IPS DF 4.7 (cell line): ENCODE results near the gene STMN1.
"Not testable (repeated sequence)": the region's sequence is repeated elsewhere in the genome, so short reads cannot be mapped to it uniquely, and the experiment has no call there.

Experiments
- DNase-seq: peaks from one replicate; pipeline ENCODE4 v3.0.0-alpha.2; 2013; ENCODE audit warnings: low spot score; ENCODE audit errors: extremely low read depth

STMN1 gene

DNA sequence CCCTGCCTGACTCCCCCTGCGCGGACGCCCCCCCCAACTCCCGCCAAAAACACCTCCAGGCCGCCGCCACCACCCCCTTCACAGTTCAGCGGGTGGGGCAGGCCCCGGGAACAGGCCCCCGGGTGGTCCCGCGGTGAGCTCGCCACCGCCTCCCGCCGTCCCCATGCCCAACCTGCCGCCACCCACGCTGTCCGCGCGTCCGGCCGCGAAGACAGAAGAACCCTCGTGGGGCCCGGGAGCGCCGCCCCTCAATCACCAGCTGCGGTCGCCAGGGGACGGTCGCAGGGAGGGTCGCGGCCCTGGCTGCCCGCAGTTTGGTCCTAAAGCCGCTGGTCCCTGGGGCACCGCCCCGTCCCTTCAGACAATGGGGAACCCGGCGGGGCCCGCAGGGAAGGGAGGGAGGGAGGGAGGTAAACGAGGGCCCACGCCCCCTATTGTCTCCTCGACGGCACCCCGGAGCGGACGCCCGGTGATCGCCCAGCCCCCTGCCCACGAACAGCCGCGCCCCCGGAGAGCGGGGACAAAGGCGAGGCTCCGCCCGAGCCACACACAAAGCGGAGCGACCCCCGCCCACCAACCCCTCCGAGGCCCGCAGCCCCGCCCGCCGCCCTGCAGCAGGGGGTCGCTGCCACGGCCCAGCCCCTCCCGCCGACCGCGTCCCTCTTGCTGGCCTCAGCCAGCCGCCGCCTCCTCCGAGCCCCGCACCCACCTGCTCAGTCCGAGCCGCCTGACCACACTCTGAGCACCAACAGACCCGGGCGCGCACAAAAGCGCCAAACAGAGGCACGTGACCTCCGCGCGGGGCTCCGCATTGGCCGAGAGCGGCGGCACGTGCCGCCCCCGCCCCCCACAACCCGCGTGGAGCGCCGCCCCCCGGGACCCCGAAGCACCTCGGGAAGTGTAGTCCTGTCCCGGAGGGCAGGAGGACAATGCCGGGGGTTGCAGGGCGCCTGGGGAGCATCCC is at the start of gene STMN1:
TSS of gene STMN1 (minus strand) at position 740 of the 964 bp plus-strand sequence. CDS start 1,743 bp downstream, outside the sequence.
- DNase-seq = no peak

DNA sequence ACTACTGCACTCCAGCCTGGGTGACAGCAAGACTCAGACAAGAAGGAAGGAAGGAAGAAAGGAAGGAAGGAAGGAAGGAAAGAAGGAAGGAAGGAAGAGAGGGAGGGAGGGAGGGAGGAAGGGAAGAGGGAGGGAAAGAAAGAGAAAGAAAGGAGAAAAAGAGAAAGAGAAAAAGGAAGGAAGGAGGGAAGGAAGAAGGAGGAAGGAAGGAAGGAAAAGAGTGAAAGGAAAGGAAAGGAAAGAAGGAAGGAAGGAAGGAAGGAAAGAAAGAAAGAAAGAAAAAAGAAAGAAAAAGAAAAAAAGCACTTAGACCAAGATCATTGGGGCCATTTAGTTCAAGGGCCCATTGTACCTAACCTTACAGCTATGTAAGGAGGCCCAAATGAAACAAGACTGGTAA is 49.3 kb upstream of the STMN1 start:
- no peak for DNase-seq

DNA sequence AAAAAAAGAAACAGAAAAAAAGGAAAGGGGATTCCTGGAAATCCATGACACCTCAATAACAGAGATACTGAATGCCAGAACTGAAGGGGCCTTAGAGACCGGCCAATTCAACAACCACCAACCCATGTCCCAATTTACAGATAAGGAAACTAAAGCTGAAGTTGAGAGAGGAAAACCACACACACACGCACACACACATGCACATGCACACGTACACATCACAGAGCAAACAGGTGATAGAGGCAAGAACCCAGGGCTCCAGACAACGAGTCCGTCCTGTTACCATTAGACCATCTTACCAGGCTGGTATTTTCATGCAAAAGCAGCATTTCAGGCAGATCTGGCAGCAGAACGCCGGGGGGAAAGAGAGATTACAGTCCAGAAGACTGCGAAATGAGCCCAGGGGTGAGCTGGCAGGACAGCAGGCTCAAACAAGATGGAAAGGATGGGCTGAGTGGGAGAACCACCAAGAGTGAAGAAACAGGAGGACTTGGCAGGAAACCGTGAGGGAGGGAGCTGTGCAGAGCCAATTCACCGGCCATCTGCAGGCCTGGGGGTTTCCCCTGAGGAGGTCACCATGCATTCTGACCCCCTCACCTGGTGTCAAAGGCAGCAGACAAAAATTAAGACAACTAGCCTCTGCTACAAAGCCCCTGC is 48.2 kb upstream of the STMN1 start:
- DNase-seq = no peak

DNA sequence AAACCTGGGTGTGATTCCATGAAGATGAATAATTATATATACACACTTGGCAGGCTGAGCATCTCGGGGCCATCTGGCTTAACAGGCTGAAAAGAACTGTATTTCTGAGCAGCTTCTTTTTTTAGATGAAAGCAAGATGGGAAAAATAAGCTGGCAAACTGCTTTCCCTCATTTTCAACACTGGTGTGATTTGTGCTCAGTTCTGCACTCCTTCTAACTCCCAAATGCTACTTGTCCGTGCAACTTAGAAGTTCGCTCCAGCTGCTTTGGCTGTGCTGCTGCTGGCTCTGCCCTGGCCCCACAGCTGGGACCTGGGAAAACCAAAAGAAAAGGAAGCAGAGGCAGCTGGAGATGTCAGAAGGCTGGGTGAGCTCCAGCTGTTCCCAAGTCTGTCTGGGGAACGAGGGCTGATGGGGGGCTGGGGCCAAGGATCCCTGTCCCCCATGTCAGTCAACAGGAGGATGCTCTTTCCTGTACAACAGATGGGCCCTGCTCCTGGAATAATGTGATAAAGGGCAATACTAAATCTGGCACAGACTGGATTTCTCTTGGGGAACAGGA is 46.7 kb upstream of the STMN1 start:
- DNase-seq = no peak

- DNase-seq = no peak
These were observed 42.4 kb upstream of the STMN1 start for GRCh38 chr1:25948641-25949040.

DNA sequence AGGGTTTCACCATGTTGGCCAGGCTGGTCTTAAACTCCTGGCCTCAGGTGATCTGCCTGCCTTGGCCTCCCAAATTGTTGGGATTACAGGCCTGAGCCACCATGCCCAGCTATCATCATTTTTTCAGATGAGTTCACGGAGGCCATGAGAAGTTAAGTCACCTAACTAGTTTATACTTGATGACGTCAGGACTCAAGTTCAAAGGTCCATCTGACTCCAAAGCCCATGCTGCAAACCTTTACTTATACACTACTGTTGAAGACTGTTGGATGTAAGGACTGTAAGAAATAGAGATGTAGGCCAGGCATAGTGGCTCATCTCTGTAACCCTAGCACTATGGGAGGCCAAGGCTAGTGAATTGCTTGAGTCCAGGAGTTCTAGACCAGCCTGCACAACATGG is 40.8 kb upstream of the STMN1 start:
- no peak for DNase-seq

DNA sequence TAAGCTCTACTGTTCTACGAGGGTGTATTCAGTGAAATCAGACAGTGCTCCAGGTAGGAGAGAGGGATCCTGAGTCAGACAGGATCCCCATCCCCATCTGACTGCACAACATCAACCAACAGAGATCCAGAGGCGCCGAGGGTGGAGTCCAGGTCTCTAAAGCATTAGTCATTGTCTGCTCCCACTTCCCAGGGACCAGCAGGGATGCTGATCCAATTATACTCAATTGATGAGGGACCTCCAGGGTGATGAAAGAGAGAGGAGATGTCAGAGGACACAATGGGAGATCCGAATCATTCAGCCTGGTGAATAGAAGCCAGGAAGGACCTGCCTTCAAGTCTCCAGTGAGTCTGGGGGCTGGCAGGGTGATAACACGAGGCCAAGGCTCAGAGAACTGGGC is 39.5 kb upstream of the STMN1 start:
- no peak for DNase-seq

GRCh38 chr1:25944986-25945385 is 38.8 kb upstream of the STMN1 start:
- DNase-seq = no peak

DNA sequence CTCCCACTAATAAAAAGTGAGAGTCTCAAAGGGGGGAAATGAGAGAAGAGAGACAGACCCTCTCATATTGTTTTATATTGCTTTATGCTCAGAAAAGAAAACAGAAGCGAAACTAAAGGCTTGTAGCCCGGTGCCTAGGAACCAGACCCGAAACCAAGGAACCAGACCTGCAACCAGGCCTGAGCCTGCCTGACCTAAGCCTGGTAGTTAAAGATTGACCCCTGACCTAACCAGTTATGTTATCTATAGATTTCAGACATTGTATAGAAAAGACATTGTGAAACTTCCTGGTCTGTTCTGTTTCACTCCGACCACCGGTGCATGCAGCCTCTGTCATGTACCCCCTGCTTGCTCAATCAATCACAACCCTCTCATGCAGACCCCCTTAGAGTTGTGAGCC is 37.3 kb upstream of the STMN1 start:
- not testable (repeated sequence) for DNase-seq

DNA sequence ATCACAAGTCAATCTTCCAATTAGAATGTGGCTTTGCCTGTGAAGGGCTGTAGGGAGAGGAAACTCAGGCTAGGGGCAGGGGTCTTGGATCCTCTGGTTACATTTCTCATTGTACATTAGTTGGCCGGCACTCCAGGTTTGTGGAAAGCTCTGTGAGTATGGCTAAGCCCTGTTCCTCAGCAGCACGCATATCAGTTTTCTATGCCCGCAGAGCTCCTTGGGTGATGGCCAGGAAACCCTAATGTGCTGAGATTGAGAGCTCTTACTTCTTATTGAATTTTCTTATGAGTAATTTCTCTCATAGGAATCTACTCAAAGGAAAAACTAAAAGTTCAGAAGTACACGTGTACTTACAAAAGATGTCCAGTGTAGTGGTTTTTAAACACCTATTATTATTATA is 30.7 kb upstream of the STMN1 start:
- DNase-seq = no peak

- no peak for DNase-seq
These were observed 27.5 kb upstream of the STMN1 start for GRCh38 chr1:25933479-25934365.

DNA sequence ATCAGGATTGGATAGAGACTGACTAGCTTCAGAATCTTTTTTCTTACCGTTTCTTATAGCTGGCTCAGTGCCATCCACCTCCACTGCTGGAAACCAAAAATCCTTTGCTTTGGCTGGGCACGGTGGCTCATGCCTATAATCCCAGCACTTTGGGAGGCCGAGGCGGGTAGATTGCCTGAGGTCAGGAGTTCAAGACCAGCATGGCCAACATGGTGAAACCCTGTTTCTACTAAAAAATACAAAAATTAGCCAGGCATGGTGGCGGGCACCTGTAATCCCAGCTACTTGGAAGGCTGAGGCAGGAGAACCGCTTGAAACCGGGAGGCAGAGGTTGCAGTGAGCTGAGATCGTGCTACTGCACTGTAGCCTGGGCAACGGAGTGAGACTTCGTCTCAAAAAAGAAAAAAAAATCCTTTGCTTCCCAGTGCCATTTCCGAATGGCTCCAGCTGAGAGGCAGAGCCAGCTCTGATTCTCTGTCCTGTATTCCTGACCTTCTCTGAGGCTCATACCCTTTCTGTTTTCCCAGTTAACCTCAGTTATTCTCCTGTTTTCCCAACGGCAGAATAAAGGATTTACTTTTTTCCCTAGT is 26.7 kb upstream of the STMN1 start:
- DNase-seq = not testable (repeated sequence)

DNA sequence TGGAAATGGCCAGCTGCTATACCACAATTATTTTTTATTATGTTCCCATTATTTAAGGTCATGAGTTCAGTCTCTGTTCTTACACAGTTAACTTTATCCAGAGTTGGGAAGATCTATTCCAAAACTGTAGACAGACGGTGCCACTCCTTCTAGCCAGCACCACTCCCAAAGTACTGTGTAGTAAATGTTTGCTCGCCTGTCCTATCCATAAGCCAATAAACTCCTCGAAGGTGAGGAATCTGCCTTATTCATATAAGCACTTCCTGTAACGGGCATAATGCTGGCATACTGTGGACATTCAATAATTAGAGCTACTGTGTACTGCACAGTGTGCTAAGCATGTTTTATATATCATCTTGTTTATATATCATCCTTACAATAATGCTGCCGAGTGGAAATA is 26.1 kb upstream of the STMN1 start:
- DNase-seq = no peak

DNA sequence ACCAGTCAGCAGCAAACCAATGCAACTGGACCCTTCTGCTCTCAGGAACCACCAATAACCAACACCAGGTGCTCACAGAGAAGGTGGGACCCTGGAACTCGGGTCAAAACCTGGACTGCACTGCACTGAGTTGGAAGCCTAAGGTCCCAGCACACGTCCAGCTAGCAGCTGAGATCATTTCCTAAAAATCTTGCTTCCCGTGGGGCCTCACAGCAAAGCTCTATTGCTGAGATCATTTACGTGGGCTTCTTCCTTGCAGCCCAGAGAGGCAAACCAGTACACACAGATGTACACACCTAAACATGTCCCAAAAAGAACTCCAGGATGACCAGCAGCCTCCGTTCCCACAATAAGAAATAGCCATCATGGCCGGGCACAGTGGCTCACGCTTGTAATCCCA is 22.8 kb upstream of the STMN1 start:
- no peak for DNase-seq

GRCh38 chr1:25927521-25928265 is 21.5 kb upstream of the STMN1 start:
- no peak for DNase-seq

DNA sequence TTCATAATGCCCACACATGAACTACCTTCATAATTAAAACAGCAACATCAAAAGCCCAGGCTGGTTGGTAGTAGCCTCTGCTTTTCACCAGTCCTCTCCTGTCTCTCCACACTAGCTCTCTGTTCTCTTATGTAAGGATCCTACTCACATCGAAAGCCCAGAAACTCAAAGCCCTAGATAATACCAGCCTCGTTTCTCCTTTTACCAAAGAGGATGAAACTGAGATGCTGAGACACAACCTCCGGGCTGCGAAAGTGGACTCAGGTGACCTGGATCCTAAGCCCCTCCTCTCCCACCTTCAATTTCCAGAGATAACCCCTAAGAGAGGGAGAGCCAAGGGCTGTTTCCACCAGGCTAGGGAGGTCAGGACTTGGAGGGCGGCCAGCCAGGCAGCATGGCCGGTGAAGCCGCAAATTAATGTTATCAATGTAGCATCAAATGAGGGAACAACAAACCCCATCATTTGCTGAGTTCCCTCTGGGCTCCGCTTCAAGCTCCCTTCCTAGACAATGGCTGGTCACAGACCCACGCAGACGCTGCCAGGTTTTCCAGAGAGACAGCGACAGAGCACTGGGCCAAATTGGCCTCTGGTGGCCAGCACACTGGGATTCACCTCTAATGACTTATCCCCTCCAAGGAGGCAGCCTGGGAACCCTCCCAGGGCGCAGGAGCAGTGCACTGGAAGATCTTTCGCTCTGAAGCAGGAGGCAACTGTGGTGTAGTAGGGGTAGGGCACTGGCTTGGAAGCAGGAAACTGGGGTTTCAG is 20.7 kb upstream of the STMN1 start:
- no peak for DNase-seq

GRCh38 chr1:25924454-25924853 is 18.2 kb upstream of the STMN1 start:
- no peak for DNase-seq

DNA sequence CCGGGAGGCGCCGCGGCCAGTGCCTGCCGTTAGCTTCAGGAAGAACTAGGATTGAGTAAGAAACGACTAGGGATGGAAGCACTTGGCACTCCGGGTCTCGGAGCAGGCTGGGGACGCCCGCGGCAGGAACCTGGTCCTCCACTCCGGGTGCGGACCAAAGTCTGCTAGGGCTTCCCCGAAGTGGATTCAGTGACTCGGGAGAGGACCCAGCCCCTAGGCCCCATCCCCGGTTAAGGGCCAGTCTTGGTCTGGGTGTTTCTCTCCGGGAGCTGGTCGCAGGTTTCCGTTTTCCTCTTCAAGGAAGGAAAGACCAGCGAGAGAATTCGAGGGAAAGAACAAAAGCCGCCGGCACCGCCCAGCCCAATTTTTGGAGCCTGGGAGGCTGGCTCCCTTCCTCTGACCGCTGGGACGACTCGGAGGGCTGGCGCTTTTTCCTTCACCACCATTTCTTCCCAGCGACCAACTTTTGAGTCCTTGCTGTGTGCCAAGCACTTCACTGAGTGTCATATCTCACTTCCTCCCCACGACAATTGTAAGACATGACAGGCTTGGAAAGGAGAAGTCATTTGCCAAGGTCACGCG is 16.8 kb upstream of the STMN1 start:
- DNase-seq = no peak
